SK-N-SH (cell line): Measurements from ENCODE around the gene LDHD. TPM values are rescaled to one million over a fixed set of nuclear protein-coding genes. Genes with fewer than 3 reads are reported as not detected.

Experiments
- CTCF ChIA-PET: fragments of 300-600, 350-600 bp; formaldehyde crosslinking; extraction: SDS; loops from one replicate; lab custom pipeline; 2021; lab: Yijun Ruan, JAX
- POLR2A ChIA-PET: fragments of 350-600 bp; sonication (Branson Sonifier 250); formaldehyde crosslinking; extraction: SDS; loops from one replicate; lab custom pipeline; 2020; ENCODE audit warnings: antibody characterized with exemption, inconsistent platforms; lab: Yijun Ruan, JAX
- DNase-seq: peaks from one replicate; pipeline ENCODE4 v3.0.0; 2012
- H2AFZ ChIP-seq: fragments of 200-600 bp; sonication (generic); 2 replicates; pipeline ENCODE4 v1.8.1; 2016; ENCODE audit warnings: antibody characterized with exemption, mild to moderate bottlenecking, low read depth
- H3F3A ChIP-seq: fragments of 200-600 bp; sonication (generic); replicated peaks from 2 replicates; pipeline ENCODE3; 2016; ENCODE audit warnings: antibody characterized with exemption, mild to moderate bottlenecking; ENCODE audit not compliant: insufficient read depth
- H3K27ac ChIP-seq, 2 experiments: fragments of 200-500 bp in 1 of 2; fragments of 200-600 bp in 1 of 2; sonication (Bioruptor generic) in 1 of 2; sonication (generic), shearing (Covaris generic) in 1 of 2; 2 replicates each; pipeline versions ENCODE4 v1.5.1 to v1.6.1; 2014 to 2016; ENCODE audit warnings: low read depth in 2 of 2, inconsistent platforms in 1 of 2, low read length in 1 of 2, mild to moderate bottlenecking in 1 of 2, mixed read lengths in 1 of 2
- H3K27me3 ChIP-seq: fragments of 200-600 bp; sonication (generic), shearing (Covaris generic); 2 replicates; pipeline ENCODE4 v1.6.1; 2016; ENCODE audit warnings: mixed run types; ENCODE audit not compliant: insufficient read depth
- H3K36me3 ChIP-seq, 2 experiments: fragments of 200-500 bp in 1 of 2; fragments of 200-600 bp in 1 of 2; sonication (Bioruptor generic) in 1 of 2; sonication (generic) in 1 of 2; replicated peaks in 1 of 2; 2 replicates each; pipeline versions ENCODE3 to v1.5.1; 2014 to 2016; ENCODE audit warnings: low read length in 1 of 2, mild to moderate bottlenecking in 1 of 2; ENCODE audit not compliant: insufficient read depth in 2 of 2, control insufficient read depth in 1 of 2
- H3K4me1 ChIP-seq, 2 experiments: fragments of 200-500 bp in 1 of 2; fragments of 200-600 bp in 1 of 2; sonication (Bioruptor generic) in 1 of 2; sonication (generic), shearing (Covaris generic) in 1 of 2; 2 replicates each; pipeline versions ENCODE4 v1.5.1 to v1.6.1; 2014 to 2016; ENCODE audit warnings: low read depth in 1 of 2, low read length in 1 of 2, mixed run types in 1 of 2; ENCODE audit not compliant: insufficient read depth in 2 of 2, control insufficient read depth in 1 of 2
- H3K4me2 ChIP-seq: fragments of 200-600 bp; sonication (generic), shearing (Covaris generic); 2 replicates; pipeline ENCODE4 v1.6.1; 2017; ENCODE audit warnings: mixed run types
- H3K4me3 ChIP-seq, 2 experiments: fragments of 200-500 bp in 1 of 2; fragments of 200-600 bp in 1 of 2; sonication (Bioruptor generic) in 1 of 2; sonication (generic), shearing (Covaris generic) in 1 of 2; 2 replicates each; pipeline versions ENCODE4 v1.5.1 to v1.8.1; 2014 to 2016; ENCODE audit warnings: low read depth in 2 of 2, inconsistent platforms in 1 of 2, low read length in 1 of 2, mild to moderate bottlenecking in 1 of 2, mixed read lengths in 1 of 2, moderate library complexity in 1 of 2
- H3K79me2 ChIP-seq: fragments of 200-600 bp; sonication (generic); 2 replicates; pipeline ENCODE4 v1.8.1; 2017; ENCODE audit warnings: mild to moderate bottlenecking; ENCODE audit not compliant: insufficient read depth
- H3K9ac ChIP-seq: fragments of 200-600 bp; sonication (generic); 2 replicates; pipeline ENCODE4 v1.6.1; 2017; ENCODE audit warnings: mixed run types
- H3K9me2 ChIP-seq: fragments of 200-600 bp; sonication (generic); 2 replicates; pipeline ENCODE4 v1.6.1; 2017; ENCODE audit warnings: mixed run types
- H3K9me3 ChIP-seq: fragments of 200-600 bp; sonication (generic); 2 replicates; pipeline ENCODE4 v1.6.1; 2017; ENCODE audit warnings: mixed run types, mild to moderate bottlenecking, moderate library complexity
- H4K20me1 ChIP-seq: fragments of 200-600 bp; sonication (generic); 2 replicates; pipeline ENCODE4 v1.6.1; 2017; ENCODE audit warnings: mild to moderate bottlenecking, mixed run types; ENCODE audit not compliant: insufficient read depth
- CHD2 ChIP-seq: fragments of 150-350 bp; IDR thresholded peaks from 2 replicates; pipeline ENCODE4 v1.6.1; 2018; ENCODE audit warnings: low read length; ENCODE audit not compliant: partially characterized antibody
- ELF1 ChIP-seq: IDR thresholded peaks from 2 replicates; pipeline ENCODE4 v1.4.0; 2012
- EP300 ChIP-seq, 2 experiments: IDR thresholded peaks; 2 replicates each; pipeline versions ENCODE4 v1.4.0 to v1.6.1; 2012; ENCODE audit warnings: borderline replicate concordance in 1 of 2, low read depth in 1 of 2, low read length in 1 of 2
- FOSL2 ChIP-seq: IDR thresholded peaks from 2 replicates; pipeline ENCODE4 v1.4.0; 2012; ENCODE audit warnings: low read depth, mild to moderate bottlenecking, moderate library complexity, borderline replicate concordance
- GABPA ChIP-seq: IDR thresholded peaks from 2 replicates; pipeline ENCODE4 v1.4.0; 2012; ENCODE audit warnings: low read depth, mild to moderate bottlenecking
- JUND ChIP-seq: IDR thresholded peaks from 2 replicates; pipeline ENCODE4 v1.4.0; 2012
- NRF1 ChIP-seq: IDR thresholded peaks from 2 replicates; pipeline ENCODE4 v1.6.1; 2012; ENCODE audit warnings: low read depth, mild to moderate bottlenecking, low read length
- RCOR1 ChIP-seq: fragments of 150-350 bp; IDR thresholded peaks from 2 replicates; pipeline ENCODE4 v1.6.1; 2017; ENCODE audit warnings: antibody characterized with exemption, low read length
- SMC3 ChIP-seq: IDR thresholded peaks from 2 replicates; pipeline ENCODE4 v1.6.1; 2012; ENCODE audit warnings: low read depth, low read length, improper control_type of control experiment
- TCF12 ChIP-seq: IDR thresholded peaks from 2 replicates; pipeline ENCODE4 v1.4.0; 2012
- TEAD4 ChIP-seq: IDR thresholded peaks from 2 replicates; pipeline ENCODE4 v1.4.0; 2012; ENCODE audit warnings: mild to moderate bottlenecking, borderline replicate concordance; ENCODE audit not compliant: insufficient read depth
- YY1 ChIP-seq: IDR thresholded peaks from 2 replicates; pipeline ENCODE4 v1.4.0; 2012; ENCODE audit warnings: low read depth, mild to moderate bottlenecking
- WGBS: methylation state at CpG from one replicate; pipeline ENCODE4 v1.1.6; 2017; ENCODE audit warnings: low lambda C conversion rate; 5-methylcytosine and 5-hydroxymethylcytosine counted together
- polyA plus RNA-seq, 3 experiments: library from polyadenylated mRNA; depleted of rRNA; stranded (reverse); fragments of >200 nt; gene quantifications; 2 replicates each; pipeline ENCODE4 v1.2.3, GENCODE V29; 2012
- TF ChIP-seq, protein P1 (sequence below): fragments of 150-350 bp; IDR thresholded peaks from 2 replicates; pipeline ENCODE4 v1.6.1; 2016; ENCODE audit warnings: mild to moderate bottlenecking, low read depth, low read length
- TF ChIP-seq, protein P2 (sequence below): IDR thresholded peaks from 2 replicates; pipeline ENCODE4 v1.4.0; 2012; ENCODE audit warnings: low read depth, borderline replicate concordance

LDHD gene
- polyA plus RNA-seq, 1 of the 3 experiments (the other 2 are of a cell fraction): 0.53 TPM

DNA sequence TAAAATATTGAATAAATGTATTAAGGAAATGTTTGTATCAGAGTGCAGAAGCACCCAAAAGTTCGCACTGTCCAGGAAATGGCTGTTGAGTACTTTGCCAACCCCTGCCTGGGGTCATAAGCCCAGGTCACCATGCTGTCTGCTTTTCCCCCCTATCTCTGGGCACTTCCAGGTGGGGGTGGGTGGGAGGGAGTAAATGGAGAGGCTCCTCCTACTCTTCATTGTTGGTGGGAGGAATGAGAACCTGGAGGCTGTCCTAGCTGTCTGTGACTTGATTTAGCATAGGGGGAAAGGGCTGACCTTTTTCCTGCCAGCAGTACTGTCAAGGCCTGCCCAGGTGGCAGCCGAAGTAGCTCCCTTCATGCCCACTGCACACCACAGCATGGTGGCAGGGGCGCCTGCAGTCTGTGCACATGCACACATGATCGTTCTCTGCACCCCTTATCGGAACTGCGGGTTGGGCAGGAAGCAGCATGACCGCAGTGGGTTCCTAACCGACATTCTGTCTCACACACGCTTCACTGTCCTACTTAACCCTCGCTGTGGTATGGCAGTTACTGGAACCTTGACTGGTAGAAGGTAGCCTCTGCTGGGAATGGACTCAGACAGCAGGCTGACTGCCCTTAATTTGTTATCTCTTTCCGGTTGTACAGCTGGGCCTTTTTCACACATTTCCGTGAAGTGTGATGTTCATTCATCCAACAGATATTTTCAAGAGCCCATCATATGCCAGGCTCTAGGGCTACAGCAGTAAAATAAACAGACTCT lies 41.5 kb downstream of the LDHD start (continued):
- TF ChIP-seq, protein P1, sequence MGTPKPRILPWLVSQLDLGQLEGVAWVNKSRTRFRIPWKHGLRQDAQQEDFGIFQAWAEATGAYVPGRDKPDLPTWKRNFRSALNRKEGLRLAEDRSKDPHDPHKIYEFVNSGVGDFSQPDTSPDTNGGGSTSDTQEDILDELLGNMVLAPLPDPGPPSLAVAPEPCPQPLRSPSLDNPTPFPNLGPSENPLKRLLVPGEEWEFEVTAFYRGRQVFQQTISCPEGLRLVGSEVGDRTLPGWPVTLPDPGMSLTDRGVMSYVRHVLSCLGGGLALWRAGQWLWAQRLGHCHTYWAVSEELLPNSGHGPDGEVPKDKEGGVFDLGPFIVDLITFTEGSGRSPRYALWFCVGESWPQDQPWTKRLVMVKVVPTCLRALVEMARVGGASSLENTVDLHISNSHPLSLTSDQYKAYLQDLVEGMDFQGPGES: no peak
- TF ChIP-seq, all 33 proteins: peak for 0

DNA sequence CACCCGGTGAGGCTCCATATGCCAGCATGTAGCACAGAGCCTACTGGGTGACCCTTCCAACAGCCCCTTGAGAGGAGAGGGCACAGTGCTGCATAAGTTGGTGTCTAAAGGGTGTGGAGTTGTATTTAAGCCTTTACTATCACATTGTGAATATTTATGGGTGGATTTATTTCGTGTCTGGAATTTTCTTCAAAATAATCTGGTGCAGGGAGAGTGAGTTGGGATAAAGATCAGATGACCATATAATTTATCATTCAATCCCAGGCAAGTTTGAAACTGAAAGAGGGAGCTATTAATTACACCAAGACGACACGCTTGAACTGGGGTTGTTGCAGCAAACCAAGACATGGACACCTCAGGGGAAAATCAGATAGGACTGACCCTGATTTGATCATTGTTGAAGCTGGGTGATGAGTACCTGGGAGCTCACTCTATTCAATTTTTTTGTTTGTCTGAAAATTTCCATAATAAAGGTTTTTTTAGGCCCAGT lies 42.2 kb downstream of the LDHD start:
- ChIA-PET CTCF (interaction anchor here (1.5 kb wide), 1 partner anchor 36 kb away, joined by 4 read pairs; no protein-coding TSS in a partner anchor), POLR2A (no interaction called here)
- H3K27me3 ChIP-seq: no peaks in the 10 kb centered on the region
- peaks cover 9 to 44% of the 10 kb centered on the region in 2 experiments; a peak in 2 of 4 replicates for H3K4me1 ChIP-seq
- H3K79me2 ChIP-seq: peaks cover 87% of the 10 kb centered on the region
- no peak overlapping the region for H3K27ac ChIP-seq
- H3F3A ChIP-seq: no peaks in the 10 kb centered on the region
- H3K36me3 ChIP-seq: no peaks in the 10 kb centered on the region
- 96% methylated on average over 3 of the region's 4 CpGs for WGBS
- H3K4me3 ChIP-seq: no peak overlapping the region
- TF ChIP-seq FOSL2: no peak
- TF ChIP-seq YY1: no peak
- no peak for TF ChIP-seq ELF1
- no peak for TF ChIP-seq TCF12
- TF ChIP-seq, protein P2, sequence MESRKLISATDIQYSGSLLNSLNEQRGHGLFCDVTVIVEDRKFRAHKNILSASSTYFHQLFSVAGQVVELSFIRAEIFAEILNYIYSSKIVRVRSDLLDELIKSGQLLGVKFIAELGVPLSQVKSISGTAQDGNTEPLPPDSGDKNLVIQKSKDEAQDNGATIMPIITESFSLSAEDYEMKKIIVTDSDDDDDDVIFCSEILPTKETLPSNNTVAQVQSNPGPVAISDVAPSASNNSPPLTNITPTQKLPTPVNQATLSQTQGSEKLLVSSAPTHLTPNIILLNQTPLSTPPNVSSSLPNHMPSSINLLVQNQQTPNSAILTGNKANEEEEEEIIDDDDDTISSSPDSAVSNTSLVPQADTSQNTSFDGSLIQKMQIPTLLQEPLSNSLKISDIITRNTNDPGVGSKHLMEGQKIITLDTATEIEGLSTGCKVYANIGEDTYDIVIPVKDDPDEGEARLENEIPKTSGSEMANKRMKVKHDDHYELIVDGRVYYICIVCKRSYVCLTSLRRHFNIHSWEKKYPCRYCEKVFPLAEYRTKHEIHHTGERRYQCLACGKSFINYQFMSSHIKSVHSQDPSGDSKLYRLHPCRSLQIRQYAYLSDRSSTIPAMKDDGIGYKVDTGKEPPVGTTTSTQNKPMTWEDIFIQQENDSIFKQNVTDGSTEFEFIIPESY: no peak
- TF ChIP-seq CHD2: no peak
- TF ChIP-seq JUND: no peak
- no peak for TF ChIP-seq TEAD4
- no peak for TF ChIP-seq NRF1
- TF ChIP-seq SMC3: no peak
- TF ChIP-seq EP300 (IDR thresholded peaks at IDR 0.05; ENCODE audit: borderline replicate concordance in 1 of 2, low read depth in 1 of 2, low read length in 1 of 2): no peak
- no peak for TF ChIP-seq GABPA
- TF ChIP-seq, protein P1: no peak
- no peak for TF ChIP-seq RCOR1
- H2AFZ ChIP-seq: no peak overlapping the region
- no peak overlapping the region for H3K4me2 ChIP-seq
- H4K20me1 ChIP-seq: peaks cover 38% of the 10 kb centered on the region
- no peak for DNase-seq
- no peaks in the 10 kb centered on the region; the same call in 1 of the 2 replicates for H3K9me3 ChIP-seq
- no peak overlapping the region for H3K9ac ChIP-seq
- H3K9me2 ChIP-seq: no peaks in the 10 kb centered on the region
